ENCODE measurements around the gene LALBA.
"Not testable (repeated sequence)": the region's sequence is repeated elsewhere in the genome, so short reads cannot be mapped to it uniquely, and the experiment has no call there.

Gene LALBA

GRCh38 chr12:48527891-48528670, 41.8 kb downstream of the LALBA start:
- DNase-seq (ENCODE audit: low read depth) = no peak

GRCh38 chr12:48525332-48525731, 44.5 kb downstream of the LALBA start, which contains the start of gene OR8S1:
Gene OR8S1 (plus strand): TSS chr12:48525632. CDS start chr12:48525632, 0 bp downstream.
- DNase-seq (ENCODE audit: low read depth) = no peak

- not testable (repeated sequence) for DNase-seq (ENCODE audit: low read depth)
Observed at GRCh38 chr12:48520381-48520780, 49.5 kb downstream of the LALBA start.
